NCI-H446 treated with DMSO at 0.1 percent for 48 hours (cell line): ENCODE data around the gene S100A12.
"Not testable (repeated sequence)": the region's sequence is repeated elsewhere in the genome, so short reads cannot be mapped to it uniquely, and the experiment has no call there.

Source experiments
- DNase-seq: peaks from one replicate; lab custom pipeline; 2025; lab: John Stamatoyannopoulos, UW

Gene S100A12

DNA sequence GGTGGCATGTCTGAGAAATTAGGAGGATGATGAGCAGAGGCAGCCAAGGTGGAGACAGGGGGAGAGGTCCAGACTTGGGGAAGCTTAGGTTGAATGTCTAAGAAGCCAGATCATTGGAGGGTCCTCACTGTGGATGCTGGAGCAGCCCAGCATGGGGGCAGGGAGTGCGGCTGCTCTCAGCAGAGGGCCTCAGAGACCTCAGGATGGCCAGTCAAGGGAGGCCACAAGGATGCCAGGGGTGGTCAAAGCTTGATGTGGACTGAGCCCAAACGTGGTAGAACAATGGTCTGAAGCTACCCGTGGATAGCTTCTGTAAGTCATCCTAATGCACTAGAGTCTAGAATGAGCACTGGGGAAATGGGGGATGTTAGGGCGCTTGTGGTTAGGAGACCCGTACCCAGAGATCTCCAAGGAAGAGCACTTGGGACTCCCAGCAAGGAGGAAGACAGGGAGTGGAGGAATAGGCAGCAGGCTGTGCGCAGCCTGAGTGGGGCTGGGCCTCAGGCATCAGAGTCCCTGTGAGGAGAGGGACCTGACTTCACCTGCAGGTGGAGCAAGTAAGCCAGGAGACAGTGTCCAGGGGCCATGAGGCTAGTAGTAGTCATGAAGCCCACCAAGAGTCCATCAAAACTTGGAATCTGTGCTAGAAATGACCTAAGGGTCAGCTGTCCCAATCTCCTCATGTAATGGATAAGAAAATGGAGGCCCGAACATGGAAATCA is 22.0 kb downstream of the S100A12 start:
- no peak for DNase-seq

DNA sequence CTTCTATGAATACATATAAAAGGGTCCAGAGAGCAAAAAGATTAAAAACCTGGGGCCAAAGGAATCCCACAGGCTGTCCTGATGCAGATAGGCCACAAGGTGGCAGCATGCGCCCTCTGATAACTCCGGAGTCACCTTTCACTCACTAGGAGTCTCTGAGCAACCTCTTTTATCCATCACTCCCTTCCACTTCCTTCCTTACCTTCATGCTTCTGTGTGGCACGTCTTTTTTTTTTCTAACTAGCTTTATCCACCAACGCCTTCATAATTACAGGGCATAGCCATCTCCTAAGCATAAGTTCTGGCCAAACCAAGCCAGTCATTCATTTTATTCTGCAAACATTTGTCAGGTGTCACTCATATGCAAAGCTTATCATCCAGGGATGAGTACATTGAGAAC is 22.9 kb downstream of the S100A12 start:
- DNase-seq = peak; percentile 36

DNA sequence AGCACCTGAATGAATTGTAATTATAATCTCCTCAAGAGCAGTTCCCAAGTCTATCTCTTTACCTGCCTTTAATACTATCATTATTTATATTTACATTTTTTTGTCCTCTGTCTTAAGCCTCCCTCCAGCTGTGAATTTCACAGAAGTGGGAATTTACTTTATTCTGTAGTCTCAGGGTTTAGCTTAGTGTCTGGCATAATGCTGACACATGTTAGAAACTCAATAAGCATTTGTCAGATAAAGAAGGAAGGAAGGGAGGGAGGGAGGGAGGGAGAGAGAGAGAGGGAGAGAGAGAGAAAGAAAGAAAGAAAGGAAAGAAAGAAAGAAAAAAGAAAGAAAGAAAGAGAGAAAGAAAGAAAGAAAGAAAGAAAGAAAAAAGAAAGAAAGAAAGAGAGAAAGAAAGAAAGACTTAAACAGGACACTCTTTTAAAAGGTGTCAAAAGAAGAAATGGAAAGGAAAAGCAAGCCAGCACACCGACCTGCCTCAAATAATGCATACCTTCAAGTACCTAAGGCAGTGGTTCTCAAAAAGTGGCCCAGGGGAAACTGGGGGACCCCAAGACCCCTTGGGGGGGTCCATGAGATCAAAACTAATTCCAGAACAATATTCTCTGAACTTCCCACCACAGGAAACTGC is 25.0 kb downstream of the S100A12 start:
- no peak for DNase-seq

DNA sequence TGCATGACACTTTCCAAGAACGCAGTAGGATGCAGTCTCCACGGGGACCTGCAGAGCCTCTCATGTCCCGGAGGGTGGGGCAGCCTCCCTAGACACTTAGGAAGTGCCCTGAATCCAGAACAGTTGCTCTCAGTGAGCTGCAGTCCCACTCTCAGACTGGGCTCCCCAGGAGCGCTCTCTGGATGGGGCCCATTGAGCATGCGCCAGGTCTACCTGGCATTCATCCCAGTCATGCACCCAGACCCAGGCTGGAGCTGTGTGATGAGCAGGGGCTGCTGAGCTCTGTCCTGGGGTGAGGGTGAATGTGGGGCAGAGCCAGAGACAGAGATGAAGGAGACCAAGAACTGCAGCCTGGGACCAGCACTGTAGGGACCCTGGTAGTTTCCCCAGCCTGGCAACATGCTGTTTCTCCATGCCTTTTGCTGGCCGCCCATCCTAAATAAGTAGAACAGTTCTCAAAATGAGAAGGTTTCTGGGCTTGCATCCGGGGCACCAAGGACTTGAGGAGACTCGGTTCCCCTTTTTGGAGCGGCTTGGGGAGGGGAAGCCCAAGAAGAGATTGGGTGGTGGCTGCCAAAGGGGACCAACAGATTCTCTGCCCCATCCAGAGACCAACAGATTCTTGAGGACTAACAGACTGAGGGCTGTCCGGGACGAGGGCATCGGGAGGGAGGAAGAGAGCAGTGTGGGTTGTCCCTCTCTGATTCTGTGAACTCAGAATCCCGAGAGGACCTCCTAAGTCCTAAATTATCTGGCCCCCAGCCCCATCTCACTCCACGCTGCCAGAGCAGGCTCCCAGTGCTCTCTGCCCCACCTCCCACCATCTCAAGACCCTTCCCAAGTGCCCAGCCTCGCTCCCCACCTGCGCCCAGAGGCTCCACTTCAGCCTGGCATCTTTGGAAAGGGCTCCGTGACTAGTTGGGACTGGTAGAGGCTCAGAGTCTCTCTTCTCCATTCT is 25.8 kb downstream of the S100A12 start:
- no peak for DNase-seq

DNA sequence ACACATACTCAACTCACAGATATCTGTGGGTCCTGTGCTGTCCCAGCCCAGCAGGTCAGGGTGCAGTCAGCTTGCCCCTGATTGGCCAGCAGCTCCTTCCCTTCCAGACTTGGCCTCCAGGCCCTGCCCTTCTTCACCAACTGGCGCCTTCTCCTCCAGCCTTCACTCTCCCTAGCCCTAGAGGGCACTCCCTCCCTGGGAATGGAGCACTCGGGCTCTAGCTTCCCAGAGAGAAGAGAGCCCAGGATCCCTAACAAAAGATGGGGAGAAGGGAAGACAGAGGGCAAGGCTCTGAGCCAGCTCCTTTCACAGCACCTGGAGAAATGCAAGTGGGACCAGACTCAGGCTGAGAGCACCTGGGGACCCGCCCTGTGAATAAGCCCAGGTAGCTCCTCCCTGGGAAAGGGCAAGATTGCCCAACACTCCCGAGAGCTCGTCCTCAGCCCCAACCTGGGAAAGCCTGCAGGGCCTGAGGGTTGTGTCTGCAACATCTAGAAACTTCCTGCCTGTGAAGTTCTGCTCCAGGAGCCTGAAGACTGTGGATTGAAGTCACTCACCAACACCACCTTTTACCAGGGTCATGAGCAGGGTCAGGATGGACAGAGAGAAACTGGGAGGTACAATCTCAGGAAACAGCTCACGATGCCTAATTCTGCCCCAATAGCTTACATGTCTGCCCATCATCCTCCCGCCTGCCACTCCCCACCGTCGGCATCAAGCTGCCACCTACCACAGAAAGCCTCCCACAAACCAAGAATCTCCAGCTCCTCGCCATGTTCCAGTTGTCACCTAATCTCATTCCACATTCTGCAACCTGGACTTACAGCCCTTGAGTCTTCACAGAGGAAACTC is 26.7 kb downstream of the S100A12 start, which contains the start of gene PGLYRP4:
TSS of gene PGLYRP4 (minus strand) at position 331 of the 852 bp plus-strand sequence. CDS start 909 bp downstream, outside the sequence.
- DNase-seq = no peak

GRCh38 chr1:153347856-153348255 is 27.6 kb downstream of the S100A12 start:
- DNase-seq = no peak

GRCh38 chr1:153347049-153347448 is 28.4 kb downstream of the S100A12 start:
- not testable (repeated sequence) for DNase-seq

GRCh38 chr1:153346077-153346723 is 29.2 kb downstream of the S100A12 start:
- no peak for DNase-seq

- no peak for DNase-seq
These were observed 30.0 kb downstream of the S100A12 start for GRCh38 chr1:153345187-153346076.

DNA sequence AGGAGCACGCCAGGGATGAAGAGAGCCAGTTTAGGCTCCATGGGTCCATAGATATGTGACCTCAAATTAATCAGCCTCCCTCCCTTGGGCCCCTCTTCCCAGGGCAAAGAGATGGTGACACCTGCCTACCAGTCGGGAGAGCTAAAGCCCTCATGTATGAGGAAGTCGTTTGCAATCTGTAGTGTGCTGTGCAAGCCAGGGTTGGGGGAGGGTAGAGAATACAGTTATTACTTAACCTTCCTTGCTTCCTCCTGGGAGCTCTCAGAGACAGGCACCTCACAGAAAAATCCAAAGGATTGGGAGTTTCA is 30.7 kb downstream of the S100A12 start:
- DNase-seq = no peak

DNA sequence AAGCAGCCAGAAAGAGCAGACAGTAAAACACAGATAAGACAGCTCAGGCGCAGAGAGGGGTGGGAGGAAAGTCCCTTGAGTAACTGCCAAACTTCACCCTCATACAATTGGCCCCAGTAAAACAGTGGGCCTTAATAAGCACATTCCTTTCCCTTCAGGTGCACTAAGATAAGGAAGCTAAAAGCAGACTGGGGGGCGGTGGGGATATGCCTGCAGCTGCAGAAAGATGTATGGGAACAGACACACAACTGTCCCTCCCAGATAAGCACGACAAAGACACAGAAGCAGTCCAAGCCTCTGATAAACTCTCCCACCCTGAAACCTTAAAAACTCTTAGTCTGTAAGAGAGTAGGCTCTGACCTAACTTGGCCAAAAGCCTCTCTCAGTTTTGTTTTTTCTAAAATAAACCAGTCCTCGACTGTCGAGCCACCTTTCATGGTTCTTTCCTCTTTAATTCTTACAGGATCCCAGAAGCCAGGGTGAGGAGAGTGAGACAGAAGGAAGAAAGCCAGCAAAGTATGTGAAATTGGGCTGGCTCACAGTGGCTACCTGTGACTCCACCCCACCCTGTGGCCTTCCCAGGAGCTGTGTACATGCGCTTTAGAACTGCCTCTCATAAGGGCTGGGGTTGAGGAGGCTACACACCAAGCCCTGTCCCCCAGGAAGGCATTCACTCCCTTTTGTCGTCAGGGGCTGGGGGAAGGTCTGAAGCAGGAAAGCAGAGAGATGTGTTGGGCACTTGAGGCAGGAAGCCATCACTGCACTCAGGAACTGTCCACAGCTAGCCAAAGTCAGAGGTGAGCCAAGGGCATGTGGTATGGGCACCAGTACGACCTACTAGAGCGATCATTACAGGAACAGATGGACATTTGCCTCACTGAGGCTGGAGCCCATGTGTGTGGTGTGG is 31.4 kb downstream of the S100A12 start:
- DNase-seq = no peak

DNA sequence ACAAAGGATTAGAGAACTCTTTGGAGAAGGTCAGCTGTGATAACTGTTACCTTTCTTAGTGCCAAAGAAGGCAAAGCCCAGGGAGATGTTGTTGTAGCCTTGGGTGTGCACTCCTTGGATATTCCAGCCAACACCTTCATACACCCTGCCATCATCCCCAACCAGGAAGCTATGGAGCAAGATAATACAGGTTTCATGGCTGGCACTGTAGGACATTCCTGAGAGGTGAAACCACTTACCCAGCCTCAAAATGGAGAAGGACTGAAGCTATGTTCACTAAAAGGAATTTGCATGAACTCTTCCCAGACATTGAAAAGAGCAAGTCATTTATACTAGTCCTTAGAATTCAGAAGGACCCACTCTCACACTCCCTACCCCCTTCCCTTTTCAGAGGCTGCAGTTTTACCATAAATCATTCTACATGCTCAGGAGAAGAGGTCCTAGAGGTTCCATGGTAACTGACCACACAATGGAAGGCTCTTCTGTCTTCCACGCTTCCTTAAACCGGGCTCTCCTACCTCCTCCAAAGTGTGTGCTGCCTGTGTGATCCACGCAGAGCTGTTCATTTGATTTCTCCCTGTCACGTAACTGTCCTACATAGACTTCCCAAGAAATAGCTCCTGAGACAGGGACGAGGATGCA is 32.3 kb downstream of the S100A12 start:
- no peak for DNase-seq

- no peak for DNase-seq
These were observed 33.2 kb downstream of the S100A12 start for GRCh38 chr1:153342178-153342577.

DNA sequence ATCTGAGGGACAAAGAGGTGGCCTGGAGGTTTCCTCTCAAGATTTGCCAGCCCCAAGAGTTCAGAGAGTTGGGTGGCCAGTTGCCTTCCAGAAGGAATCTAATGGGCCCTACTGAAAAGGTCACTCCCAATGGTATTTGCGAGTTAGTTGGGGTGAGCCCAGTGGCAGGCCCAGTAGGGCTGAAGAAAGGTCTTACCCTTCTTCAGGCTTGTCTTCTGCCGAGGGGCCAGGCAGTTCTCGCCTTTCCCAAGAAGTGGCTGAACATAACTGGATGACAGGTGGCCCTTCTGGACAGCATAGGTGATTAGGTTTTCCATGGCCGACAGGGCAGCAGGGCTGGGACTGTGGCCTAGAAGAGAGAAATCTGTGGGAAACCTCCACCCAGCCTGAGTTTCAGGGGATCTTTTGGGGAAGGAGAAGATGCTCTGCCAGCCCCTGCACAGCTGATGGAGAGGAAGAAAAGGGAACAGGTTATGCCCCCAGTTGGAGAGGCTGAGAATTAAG is 33.9 kb downstream of the S100A12 start:
- no peak for DNase-seq

DNA sequence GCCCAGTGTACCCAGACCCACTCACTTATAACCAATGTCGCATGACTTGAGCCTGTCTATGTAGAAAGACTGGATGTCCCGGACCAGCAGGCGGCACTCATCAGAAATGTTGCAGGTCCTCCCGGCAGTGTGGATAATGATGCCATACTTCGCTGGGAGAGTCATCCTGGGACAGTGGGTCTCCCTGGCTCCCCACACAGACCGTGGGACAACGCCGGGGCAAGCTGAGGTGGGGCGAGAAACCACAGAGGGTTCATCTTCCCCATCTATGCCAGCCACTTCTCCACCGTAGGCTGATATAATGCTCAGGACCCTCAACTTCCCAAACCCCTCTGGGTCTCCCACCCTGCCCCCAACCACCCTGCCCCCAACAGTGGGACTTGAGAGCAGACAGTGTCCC is 35.1 kb downstream of the S100A12 start:
- DNase-seq = no peak

GRCh38 chr1:153339802-153340201 is 35.6 kb downstream of the S100A12 start:
- no peak for DNase-seq

- no peak for DNase-seq
These were observed 37.2 kb downstream of the S100A12 start for GRCh38 chr1:153337980-153338853.
